Measurements from ENCODE around the gene RASA1.

RASA1 gene

GRCh38 chr5:87390075-87390474 is 122.4 kb downstream of the RASA1 start:
- POLR2A ChIA-PET, result no interaction called here
- no peak for TF ChIP-seq CTCF (IDR thresholded peaks at IDR 0.05; ENCODE audit: insufficient read depth, low read length, missing control alignments)
- CTCF ChIA-PET, result interaction anchor here (0.6 to 3.8 kb wide), 3 partner anchors 10 to 320 kb away, joined by 4 to 30 read pairs (median 14); no protein-coding TSS in a partner anchor
- DNase-seq (ENCODE audit: low read depth, low spot score), result no peak
- H3K4me3 ChIP-seq (ENCODE audit: low read depth, low read length), result no peak overlapping the region

GRCh38 chr5:87390576-87391199 is 123.0 kb downstream of the RASA1 start:
- ChIA-PET CTCF (interaction anchor here (0.6 to 3.8 kb wide), 3 partner anchors 10 to 320 kb away, joined by 4 to 30 read pairs (median 14); no protein-coding TSS in a partner anchor), POLR2A (no interaction called here)
- DNase-seq (ENCODE audit: low read depth, low spot score), result no peak
- no peak for TF ChIP-seq CTCF (IDR thresholded peaks at IDR 0.05; ENCODE audit: insufficient read depth, low read length, missing control alignments)
- H3K4me3 ChIP-seq (ENCODE audit: low read depth, low read length), result no peak overlapping the region

- no peak overlapping the region for H3K4me3 ChIP-seq (ENCODE audit: low read depth, low read length)
- no peak for TF ChIP-seq CTCF (IDR thresholded peaks at IDR 0.05; ENCODE audit: insufficient read depth, low read length, missing control alignments)
- no peak for DNase-seq (ENCODE audit: low read depth, low spot score)
- ChIA-PET POLR2A (no interaction called here), CTCF (interaction anchor here (1.4 to 3.8 kb wide), 3 partner anchors 8 to 322 kb away, joined by 3 to 30 read pairs (median 14); no protein-coding TSS in a partner anchor)
Measured at GRCh38 chr5:87392170-87392569, 124.5 kb downstream of the RASA1 start.

GRCh38 chr5:87392801-87393200 is 125.1 kb downstream of the RASA1 start:
- ChIA-PET CTCF (interaction anchor here (1.4 to 3.8 kb wide), 3 partner anchors 8 to 323 kb away, joined by 3 to 30 read pairs (median 14); no protein-coding TSS in a partner anchor), POLR2A (no interaction called here)
- no peak for TF ChIP-seq CTCF (IDR thresholded peaks at IDR 0.05; ENCODE audit: insufficient read depth, low read length, missing control alignments)
- no peak for DNase-seq (ENCODE audit: low read depth, low spot score)
- H3K4me3 ChIP-seq (ENCODE audit: low read depth, low read length), result no peak overlapping the region

- DNase-seq (ENCODE audit: low read depth, low spot score), result peak; percentile 60
- ChIA-PET CTCF (no interaction called here), POLR2A (interaction anchor here (0.9 kb wide), 1 partner anchor 242 kb away, joined by 4 read pairs; no protein-coding TSS in a partner anchor)
- H3K4me3 ChIP-seq (ENCODE audit: low read depth, low read length), result no peak overlapping the region
- TF ChIP-seq CTCF (IDR thresholded peaks at IDR 0.05; ENCODE audit: insufficient read depth, low read length, missing control alignments), result no peak
Measured at GRCh38 chr5:87393331-87393730, 125.6 kb downstream of the RASA1 start.

- ChIA-PET CTCF (interaction anchor here (1.0 to 7.2 kb wide), 3 partner anchors 17 to 323 kb away, joined by 3 to 105 read pairs (median 3); no protein-coding TSS in a partner anchor), POLR2A (no interaction called here)
- no peak overlapping the region for H3K4me3 ChIP-seq (ENCODE audit: low read depth, low read length)
- no peak for DNase-seq (ENCODE audit: low read depth, low spot score)
- TF ChIP-seq CTCF (IDR thresholded peaks at IDR 0.05; ENCODE audit: insufficient read depth, low read length, missing control alignments), result no peak
Measured at GRCh38 chr5:87394411-87395165, 126.9 kb downstream of the RASA1 start.

Data from AG04449 (cell line).